ENCODE measurements around the gene BRWD1.

Gene BRWD1

GRCh38 chr21:39345440-39345839, 32.0 kb upstream of the BRWD1 start:
- Histone ChIP-seq H3K4me2 (peak overlapping the region; percentile 16; the same call in 1 of the 2 replicates), H3K4me1 (ENCODE audit: low read depth, poor library complexity, severe bottlenecking) (peaks cover 40% of the 10 kb centered on the region), H3K27me3 (ENCODE audit: insufficient read depth, low read depth) (no peaks in the 10 kb centered on the region), H3K27ac (no peak overlapping the region), H3K4me3 (IDR thresholded peaks at IDR 0.05; ENCODE audit: insufficient read depth, low read depth, low read length) (no peak overlapping the region), H4K20me1 (ENCODE audit: insufficient read depth) (no peaks in the 10 kb centered on the region; the same call in 1 of the 2 replicates), H3K36me3 (ENCODE audit: insufficient read depth) (peaks cover 31% of the 10 kb centered on the region; the same call in 1 of the 2 replicates), H3K9ac (no peak overlapping the region), H3K79me2 (ENCODE audit: insufficient read depth, low read depth) (peaks cover 37% of the 10 kb centered on the region), H2AFZ (ENCODE audit: low read depth) (no peak overlapping the region)
- TF ChIP-seq CTCF (conservative IDR thresholded peaks at IDR 0.05; ENCODE audit: low read depth, low read length), result no peak

GRCh38 chr21:39344848-39345247, 31.4 kb upstream of the BRWD1 start:
- Histone ChIP-seq H3K9ac (no peak overlapping the region), H3K27me3 (ENCODE audit: insufficient read depth, low read depth) (no peaks in the 10 kb centered on the region), H3K4me1 (ENCODE audit: low read depth, poor library complexity, severe bottlenecking) (peaks cover 35% of the 10 kb centered on the region), H3K36me3 (ENCODE audit: insufficient read depth) (peaks cover 31% of the 10 kb centered on the region; the same call in 1 of the 2 replicates), H3K79me2 (ENCODE audit: insufficient read depth, low read depth) (peaks cover 37% of the 10 kb centered on the region), H4K20me1 (ENCODE audit: insufficient read depth) (no peaks in the 10 kb centered on the region; the same call in 1 of the 2 replicates), H2AFZ (ENCODE audit: low read depth) (no peak overlapping the region), H3K4me2 (no peak overlapping the region), H3K27ac (no peak overlapping the region), H3K4me3 (IDR thresholded peaks at IDR 0.05; ENCODE audit: insufficient read depth, low read depth, low read length) (no peak overlapping the region)
- TF ChIP-seq CTCF (conservative IDR thresholded peaks at IDR 0.05; ENCODE audit: low read depth, low read length), result no peak

- Histone ChIP-seq H3K9ac (no peak overlapping the region), H3K27ac (no peak overlapping the region), H3K36me3 (ENCODE audit: insufficient read depth) (peaks cover 21% of the 10 kb centered on the region; the same call in 1 of the 2 replicates), H3K4me3 (IDR thresholded peaks at IDR 0.05; ENCODE audit: insufficient read depth, low read depth, low read length) (no peak overlapping the region), H3K4me1 (ENCODE audit: low read depth, poor library complexity, severe bottlenecking) (peaks cover 22% of the 10 kb centered on the region), H3K4me2 (no peak overlapping the region), H4K20me1 (ENCODE audit: insufficient read depth) (no peaks in the 10 kb centered on the region; the same call in 1 of the 2 replicates), H3K27me3 (ENCODE audit: insufficient read depth, low read depth) (no peaks in the 10 kb centered on the region), H2AFZ (ENCODE audit: low read depth) (no peak overlapping the region), H3K79me2 (ENCODE audit: insufficient read depth, low read depth) (peaks cover 16% of the 10 kb centered on the region)
- TF ChIP-seq CTCF (conservative IDR thresholded peaks at IDR 0.05; ENCODE audit: low read depth, low read length), result no peak
These were observed 28.0 kb upstream of the BRWD1 start for GRCh38 chr21:39341249-39341923.

GRCh38 chr21:39340687-39341086, 27.3 kb upstream of the BRWD1 start:
- Histone ChIP-seq H4K20me1 (ENCODE audit: insufficient read depth) (no peaks in the 10 kb centered on the region), H3K36me3 (ENCODE audit: insufficient read depth) (peaks cover 18% of the 10 kb centered on the region; the same call in 1 of the 2 replicates), H3K4me2 (no peak overlapping the region), H3K27me3 (ENCODE audit: insufficient read depth, low read depth) (no peaks in the 10 kb centered on the region), H3K4me1 (ENCODE audit: low read depth, poor library complexity, severe bottlenecking) (peaks cover 15% of the 10 kb centered on the region), H3K4me3 (IDR thresholded peaks at IDR 0.05; ENCODE audit: insufficient read depth, low read depth, low read length) (no peak overlapping the region), H3K9ac (no peak overlapping the region), H2AFZ (ENCODE audit: low read depth) (no peak overlapping the region), H3K27ac (no peak overlapping the region), H3K79me2 (ENCODE audit: insufficient read depth, low read depth) (peaks cover 9% of the 10 kb centered on the region; the same call in 1 of the 2 replicates)
- TF ChIP-seq CTCF (conservative IDR thresholded peaks at IDR 0.05; ENCODE audit: low read depth, low read length), result no peak

Data from KMS-11 (cell line).